Activated T-cell treated with anti-CD3 and anti-CD28 coated beads, Interleukin-2, amount 50 U/mL, for 1 hour (primary cell): ENCODE data around the gene KAT14.
"Not testable (repeated sequence)": the region's sequence is repeated elsewhere in the genome, so short reads cannot be mapped to it uniquely, and the experiment has no call there.

ENCODE experiments used
- DNase-seq: peaks from one replicate; pipeline ENCODE4 v3.0.0-alpha.2; 2020

The KAT14 gene

GRCh38 chr20:18137412-18138265, at the start of gene KAT14, which contains the start of gene PET117:
TSS of gene KAT14 (plus strand) at chr20:18137863. CDS start at chr20:18142661, 4,798 bp downstream.
TSS of gene PET117 (plus strand) at chr20:18137863. CDS start at chr20:18137956, 93 bp downstream.
- peak; percentile 95 for DNase-seq

GRCh38 chr20:18088298-18088697, 49.4 kb upstream of the KAT14 start:
- not testable (repeated sequence) for DNase-seq

- not testable (repeated sequence) for DNase-seq
Observed at GRCh38 chr20:18088841-18089240, 48.8 kb upstream of the KAT14 start.

- no peak for DNase-seq
Observed at GRCh38 chr20:18090044-18090443, 47.6 kb upstream of the KAT14 start.

- no peak for DNase-seq
Observed at GRCh38 chr20:18090477-18090876, 47.2 kb upstream of the KAT14 start.

GRCh38 chr20:18091623-18092022, 46.0 kb upstream of the KAT14 start:
- no peak for DNase-seq

GRCh38 chr20:18092890-18093289, 44.8 kb upstream of the KAT14 start:
- DNase-seq = no peak

GRCh38 chr20:18093388-18093787, 44.3 kb upstream of the KAT14 start:
- no peak for DNase-seq

GRCh38 chr20:18094191-18094590, 43.5 kb upstream of the KAT14 start:
- DNase-seq = no peak

GRCh38 chr20:18100569-18100968, 37.1 kb upstream of the KAT14 start:
- not testable (repeated sequence) for DNase-seq

GRCh38 chr20:18101125-18101810, 36.4 kb upstream of the KAT14 start:
- DNase-seq = no peak

GRCh38 chr20:18103497-18103896, 34.2 kb upstream of the KAT14 start:
- DNase-seq = no peak

- no peak for DNase-seq
Observed at GRCh38 chr20:18108326-18108725, 29.3 kb upstream of the KAT14 start.

GRCh38 chr20:18128574-18128973, 9.1 kb upstream of the KAT14 start:
- not testable (repeated sequence) for DNase-seq

GRCh38 chr20:18132663-18133062, 5.0 kb upstream of the KAT14 start:
- no peak for DNase-seq

GRCh38 chr20:18133962-18134361, 3.7 kb upstream of the KAT14 start:
- DNase-seq = no peak

GRCh38 chr20:18138266-18138582, 561 bp downstream of the KAT14 start:
- DNase-seq = no peak

GRCh38 chr20:18138639-18139583, 1.2 kb downstream of the KAT14 start:
- no peak for DNase-seq

GRCh38 chr20:18139832-18140231, 2.2 kb downstream of the KAT14 start:
- no peak for DNase-seq

GRCh38 chr20:18144541-18145099, 7.0 kb downstream of the KAT14 start:
- DNase-seq = no peak

- DNase-seq = no peak
Observed at GRCh38 chr20:18154342-18154741, 16.7 kb downstream of the KAT14 start.

GRCh38 chr20:18156045-18156444, 18.4 kb downstream of the KAT14 start:
- no peak for DNase-seq

- no peak for DNase-seq
Observed at GRCh38 chr20:18164356-18164755, 26.7 kb downstream of the KAT14 start.
